ENCODE data around the gene ASIP.
"Not testable (repeated sequence)": the region's sequence is repeated elsewhere in the genome, so short reads cannot be mapped to it uniquely, and the experiment has no call there.

ASIP gene

DNA sequence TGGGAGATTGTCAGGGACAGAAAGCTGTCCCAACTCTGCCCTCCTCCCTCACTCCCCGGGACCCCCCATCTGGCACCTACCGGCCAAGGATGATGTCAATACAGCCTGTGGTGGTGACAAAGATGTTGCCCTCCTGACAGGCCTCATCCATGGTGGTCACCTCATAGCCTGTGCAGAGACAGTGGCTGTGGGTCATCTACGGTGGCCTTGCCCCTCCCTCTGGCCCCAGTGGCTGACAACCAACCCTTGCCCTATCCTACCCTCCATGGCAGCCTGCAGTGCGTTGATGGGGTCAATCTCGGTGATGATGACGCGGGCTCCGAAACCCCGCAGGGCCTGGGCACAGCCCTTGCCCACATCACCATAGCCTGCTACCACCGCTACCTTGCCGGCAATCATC is 49.2 kb downstream of the ASIP start:
- TF ChIP-seq, protein P1, sequence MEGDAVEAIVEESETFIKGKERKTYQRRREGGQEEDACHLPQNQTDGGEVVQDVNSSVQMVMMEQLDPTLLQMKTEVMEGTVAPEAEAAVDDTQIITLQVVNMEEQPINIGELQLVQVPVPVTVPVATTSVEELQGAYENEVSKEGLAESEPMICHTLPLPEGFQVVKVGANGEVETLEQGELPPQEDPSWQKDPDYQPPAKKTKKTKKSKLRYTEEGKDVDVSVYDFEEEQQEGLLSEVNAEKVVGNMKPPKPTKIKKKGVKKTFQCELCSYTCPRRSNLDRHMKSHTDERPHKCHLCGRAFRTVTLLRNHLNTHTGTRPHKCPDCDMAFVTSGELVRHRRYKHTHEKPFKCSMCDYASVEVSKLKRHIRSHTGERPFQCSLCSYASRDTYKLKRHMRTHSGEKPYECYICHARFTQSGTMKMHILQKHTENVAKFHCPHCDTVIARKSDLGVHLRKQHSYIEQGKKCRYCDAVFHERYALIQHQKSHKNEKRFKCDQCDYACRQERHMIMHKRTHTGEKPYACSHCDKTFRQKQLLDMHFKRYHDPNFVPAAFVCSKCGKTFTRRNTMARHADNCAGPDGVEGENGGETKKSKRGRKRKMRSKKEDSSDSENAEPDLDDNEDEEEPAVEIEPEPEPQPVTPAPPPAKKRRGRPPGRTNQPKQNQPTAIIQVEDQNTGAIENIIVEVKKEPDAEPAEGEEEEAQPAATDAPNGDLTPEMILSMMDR (IDR thresholded peaks at IDR 0.05; ENCODE audit: low read depth, low read length): no peak

DNA sequence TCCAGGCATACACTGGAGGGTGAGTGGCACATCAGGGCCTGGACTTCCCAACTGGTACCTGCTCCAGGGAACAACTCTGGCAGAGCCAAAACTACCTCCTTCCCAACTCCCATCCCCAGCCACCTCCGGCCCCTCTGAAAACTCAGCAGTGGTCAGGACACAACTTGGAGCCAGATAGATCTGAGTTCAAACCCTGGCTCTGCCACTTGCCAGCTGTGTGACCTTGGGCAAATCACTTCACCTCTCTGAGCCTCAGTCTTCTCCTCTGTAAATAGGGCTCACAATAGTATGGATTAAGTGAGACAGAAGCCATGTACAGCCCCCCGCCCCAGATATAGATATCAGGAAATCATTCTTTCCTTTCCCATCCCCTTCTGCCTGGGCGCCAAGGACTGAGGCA is 51.3 kb downstream of the ASIP start:
- TF ChIP-seq, protein P1 (IDR thresholded peaks at IDR 0.05; ENCODE audit: low read depth, low read length): no peak
- no peak for DNase-seq (ENCODE audit: extremely low read depth, low read depth)

More for the DNA sequence above, 49.2 kb downstream of the ASIP start:
- no peak for DNase-seq (ENCODE audit: extremely low read depth, low read depth)

DNA sequence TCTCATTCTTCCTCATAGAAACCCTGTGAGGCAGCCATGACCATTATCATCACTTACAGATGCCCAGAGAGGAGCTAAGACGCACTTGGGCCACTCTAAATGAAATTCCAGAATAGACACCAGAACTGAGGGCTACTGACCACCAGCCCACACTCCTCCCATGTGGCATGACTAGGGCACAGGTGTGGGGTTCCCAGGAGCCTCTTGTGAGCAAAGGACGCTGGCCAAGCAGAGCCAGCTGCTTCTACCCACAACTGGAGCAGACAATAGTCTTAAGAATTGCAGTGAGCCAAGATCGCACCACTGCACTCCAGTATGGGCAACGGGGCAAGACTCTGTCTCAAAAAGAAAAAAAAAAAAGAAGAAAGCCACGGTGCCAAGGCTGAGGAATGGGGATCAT is 51.9 kb downstream of the ASIP start:
- TF ChIP-seq, protein P1 (IDR thresholded peaks at IDR 0.05; ENCODE audit: low read depth, low read length): no peak
- no peak for DNase-seq (ENCODE audit: extremely low read depth, low read depth)

DNA sequence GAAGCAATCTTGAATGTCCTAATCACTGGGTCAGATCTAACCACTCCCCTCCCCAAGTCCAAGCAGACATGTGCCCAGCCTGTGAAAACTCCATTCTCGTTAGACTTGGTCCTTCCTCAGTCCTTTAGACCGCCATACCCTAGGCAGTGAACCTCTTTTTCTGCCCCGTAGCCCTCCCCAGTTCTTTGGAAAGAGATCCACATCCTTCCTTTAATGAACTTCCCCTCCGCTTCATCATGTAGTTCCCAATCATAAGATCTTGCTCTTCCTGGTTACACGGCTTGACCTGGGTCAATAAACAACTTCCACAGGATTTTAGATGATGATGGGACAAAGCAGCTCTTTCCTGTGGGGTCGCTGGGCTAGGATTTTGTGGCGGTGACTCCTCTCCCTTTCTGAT is 52.4 kb downstream of the ASIP start:
- DNase-seq (ENCODE audit: extremely low read depth, low read depth): no peak
- TF ChIP-seq, protein P1 (IDR thresholded peaks at IDR 0.05; ENCODE audit: low read depth, low read length): no peak

DNA sequence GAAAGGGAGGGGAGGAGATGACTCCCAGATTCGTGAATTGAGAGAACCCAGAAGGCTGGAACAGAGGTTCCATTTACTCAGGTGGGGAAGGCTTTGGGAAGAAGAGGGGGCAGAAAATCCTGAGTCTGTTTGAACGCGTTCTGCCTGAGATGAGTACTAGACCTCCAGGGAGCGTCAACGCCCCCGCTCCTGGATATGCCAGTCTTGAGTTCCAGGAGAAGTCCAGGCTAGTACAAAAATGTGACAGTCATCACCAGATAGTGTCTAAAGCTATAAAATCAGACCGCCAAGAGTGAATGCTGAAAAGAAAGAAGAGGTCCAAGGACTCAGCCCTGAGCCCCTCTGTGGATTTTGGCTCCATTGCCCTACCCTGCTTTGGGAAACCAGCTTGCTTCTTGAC is 53.3 kb downstream of the ASIP start:
- DNase-seq (ENCODE audit: extremely low read depth, low read depth): no peak
- TF ChIP-seq, protein P1 (IDR thresholded peaks at IDR 0.05; ENCODE audit: low read depth, low read length): no peak

DNA sequence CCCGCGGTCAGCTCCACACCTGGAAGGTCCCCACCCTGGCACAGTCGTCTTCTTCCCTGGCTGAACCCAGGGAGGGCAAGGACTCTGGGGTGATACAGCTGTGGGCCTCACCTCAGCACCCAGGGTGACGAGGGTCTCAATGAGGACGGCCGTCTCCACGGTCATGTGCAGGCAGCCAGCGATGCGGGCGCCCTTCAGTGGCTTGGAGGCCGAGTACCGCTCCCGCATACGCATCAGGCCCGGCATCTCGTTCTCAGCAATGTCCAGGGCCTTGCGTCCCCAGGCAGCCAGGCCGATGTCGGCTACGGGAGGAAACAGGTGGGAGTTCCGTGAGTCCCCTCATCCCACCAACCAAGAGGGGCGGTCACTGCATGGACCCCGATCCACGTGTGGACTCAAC is 54.1 kb downstream of the ASIP start:
- DNase-seq (ENCODE audit: extremely low read depth, low read depth): no peak
- TF ChIP-seq, protein P1 (IDR thresholded peaks at IDR 0.05; ENCODE audit: low read depth, low read length): no peak

DNA sequence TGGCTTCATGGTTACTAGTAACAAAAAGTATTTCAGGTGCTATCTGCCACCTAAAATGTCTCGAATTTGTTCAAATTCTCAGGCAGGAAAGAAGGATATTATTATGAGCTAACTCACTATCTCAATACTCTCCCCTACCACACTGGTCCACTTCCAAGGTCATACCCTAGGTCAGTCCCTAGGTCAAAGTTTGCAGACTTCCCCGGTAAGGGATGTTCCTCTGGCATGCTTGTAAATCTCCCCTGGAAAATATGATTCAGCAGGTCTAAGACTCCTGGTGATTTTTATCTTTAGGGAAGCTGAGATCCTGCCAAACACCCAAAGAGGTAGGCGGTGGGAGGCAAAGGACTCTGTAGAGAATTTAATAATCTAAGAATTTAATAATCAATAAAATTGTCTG is 55.2 kb downstream of the ASIP start:
- TF ChIP-seq, protein P1 (IDR thresholded peaks at IDR 0.05; ENCODE audit: low read depth, low read length): no peak
- no peak for DNase-seq (ENCODE audit: extremely low read depth, low read depth)

DNA sequence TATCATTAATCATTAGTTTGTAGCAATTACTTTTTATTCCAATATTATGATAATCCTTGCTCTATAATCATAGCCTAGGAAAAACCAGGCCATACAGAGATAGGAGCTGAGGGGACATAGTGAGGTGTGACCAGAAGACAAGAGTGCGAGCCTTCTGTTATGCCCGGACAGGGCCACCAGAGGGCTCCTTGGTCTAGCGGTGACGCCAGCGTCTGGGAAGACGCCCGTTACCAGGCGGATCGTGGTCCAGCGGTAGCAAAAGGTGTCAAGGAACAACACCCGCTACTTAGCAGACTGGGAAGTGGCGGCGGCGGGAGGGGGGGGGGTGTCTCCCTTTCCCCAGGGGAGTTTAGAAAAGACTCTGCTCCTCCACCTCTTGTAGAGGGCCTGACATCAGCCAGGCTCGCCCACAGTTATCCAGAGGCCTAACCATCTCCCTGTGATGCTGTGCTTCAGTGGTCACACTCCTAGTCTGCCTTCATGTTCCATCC is 57.1 kb downstream of the ASIP start:
- not testable (repeated sequence) for DNase-seq (ENCODE audit: extremely low read depth, low read depth)

All from AG09319 (cell line).